HEK293T (cell line): ENCODE results near the gene VWCE.
A peak's percentile ranks its signal among the peaks of the same experiment; 100 is the strongest.

ENCODE experiments used
- CTCF ChIA-PET: fragments of 350-600 bp; formaldehyde crosslinking; extraction: SDS; loops from one replicate; lab custom pipeline; 2021; ENCODE audit warnings: antibody characterized with exemption, inconsistent platforms; lab: Yijun Ruan, JAX
- POLR2A ChIA-PET: fragments of 350-600 bp; formaldehyde crosslinking; extraction: SDS; loops from one replicate; lab custom pipeline; 2020; ENCODE audit warnings: antibody characterized with exemption, inconsistent platforms; lab: Yijun Ruan, JAX
- DNase-seq: peaks from one replicate; pipeline ENCODE4 v3.0.0; 2012; ENCODE audit warnings: mixed read lengths; ENCODE audit errors: extremely low spot score
- ARNT ChIP-seq: fragments of 450-650 bp; IDR thresholded peaks from 2 replicates; pipeline ENCODE4 v1.6.1; 2017; ENCODE audit warnings: mild to moderate bottlenecking
- BHLHE40 ChIP-seq: fragments of 450-650 bp; IDR thresholded peaks from 2 replicates; pipeline ENCODE4 v1.6.1; 2016; ENCODE audit warnings: mild to moderate bottlenecking, moderate library complexity, borderline replicate concordance
- CTBP1 ChIP-seq: fragments of 450-650 bp; IDR thresholded peaks from 2 replicates; pipeline ENCODE4 v1.6.1; 2016; ENCODE audit warnings: borderline replicate concordance
- ELF4 ChIP-seq: fragments of 450-650 bp; IDR thresholded peaks from 2 replicates; pipeline ENCODE4 v1.6.1; 2017; ENCODE audit warnings: antibody characterized with exemption
- FOXA1 ChIP-seq: fragments of 450-650 bp; IDR thresholded peaks from 2 replicates; pipeline ENCODE4 v1.6.1; 2016; ENCODE audit warnings: mild to moderate bottlenecking
- FOXK2 ChIP-seq: fragments of 450-650 bp; IDR thresholded peaks from 2 replicates; pipeline ENCODE4 v1.6.1; 2016; ENCODE audit warnings: mild to moderate bottlenecking
- FOXM1 ChIP-seq: fragments of 450-650 bp; IDR thresholded peaks from 2 replicates; pipeline ENCODE4 v1.6.1; 2017; ENCODE audit warnings: mild to moderate bottlenecking, borderline replicate concordance
- HDGF ChIP-seq: fragments of 450-650 bp; IDR thresholded peaks from 2 replicates; pipeline ENCODE4 v1.6.1; 2017; ENCODE audit warnings: antibody characterized with exemption, borderline replicate concordance
- L3MBTL2 ChIP-seq: fragments of 450-650 bp; conservative IDR thresholded peaks from 2 replicates; pipeline ENCODE4 v1.6.1; 2016; ENCODE audit warnings: mild to moderate bottlenecking
- LEF1 ChIP-seq: fragments of 450-650 bp; IDR thresholded peaks from 2 replicates; pipeline ENCODE4 v1.6.1; 2017; ENCODE audit warnings: mild to moderate bottlenecking, borderline replicate concordance
- NFRKB ChIP-seq: fragments of 450-650 bp; IDR thresholded peaks from 2 replicates; pipeline ENCODE4 v1.6.1; 2016; ENCODE audit warnings: mild to moderate bottlenecking, moderate library complexity
- PKNOX1 ChIP-seq: fragments of 450-650 bp; IDR thresholded peaks from 2 replicates; pipeline ENCODE4 v1.6.1; 2016
- SP1 ChIP-seq: fragments of 450-650 bp; IDR thresholded peaks from 2 replicates; pipeline ENCODE4 v1.6.1; 2017
- SUZ12 ChIP-seq: fragments of 450-650 bp; IDR thresholded peaks from 2 replicates; pipeline ENCODE4 v1.6.1; 2016; ENCODE audit warnings: mild to moderate bottlenecking
- TARDBP ChIP-seq: fragments of 450-650 bp; IDR thresholded peaks from 2 replicates; pipeline ENCODE4 v1.6.1; 2016
- ZNF384 ChIP-seq: fragments of 450-650 bp; IDR thresholded peaks from 2 replicates; pipeline ENCODE4 v1.6.1; 2016

VWCE gene

DNA sequence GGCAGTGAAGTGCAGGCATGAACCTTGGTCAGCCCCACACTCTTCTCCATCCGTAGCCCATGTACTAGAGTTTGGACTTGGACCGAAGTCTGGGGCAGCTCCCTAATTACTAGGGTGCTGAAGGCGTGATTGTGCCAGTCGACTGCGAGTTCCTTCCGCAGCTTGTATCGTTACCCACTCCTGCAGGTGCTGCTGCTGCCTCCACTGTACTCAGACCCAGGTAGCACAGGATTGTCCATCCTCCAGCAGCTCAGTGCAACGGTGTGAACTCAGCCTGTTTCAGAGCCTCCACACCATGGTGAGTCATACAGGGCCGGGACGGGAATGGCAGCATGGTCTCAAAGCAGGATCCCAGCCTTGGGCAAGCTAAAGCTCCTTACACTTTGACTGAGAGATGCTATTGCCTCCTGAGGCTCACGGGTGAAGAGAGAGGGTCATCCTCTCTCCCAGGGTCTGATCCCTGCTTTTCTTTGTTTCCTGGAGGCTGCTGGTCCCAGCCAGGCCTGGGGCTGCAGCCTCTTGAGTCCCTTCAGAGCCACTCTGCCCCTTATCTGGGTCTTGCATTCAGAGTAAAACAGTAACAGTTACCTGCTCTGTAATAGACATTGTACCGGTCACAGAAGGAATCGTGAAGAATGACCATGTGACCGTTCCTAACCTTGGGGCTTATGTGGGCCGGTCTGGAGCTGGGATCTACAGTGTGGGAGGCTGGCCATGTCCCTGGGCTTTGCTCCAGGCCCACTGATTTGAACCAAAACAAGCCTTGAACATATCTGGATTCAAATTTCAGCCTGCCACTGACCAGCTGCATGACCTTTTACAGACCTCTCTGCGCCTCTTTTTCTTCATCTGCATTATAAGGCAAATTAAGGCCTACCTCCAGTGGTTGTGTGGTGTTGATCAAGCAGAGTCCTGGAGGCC lies 39.6 kb upstream of the VWCE start:
- no peak for TF ChIP-seq LEF1
- no peak for TF ChIP-seq SUZ12
- no peak for TF ChIP-seq FOXA1
- TF ChIP-seq FOXK2: no peak
- CTCF ChIA-PET: interaction anchor here (2.0 to 2.2 kb wide), 2 partner anchors 50 to 51 kb away, joined by 27 to 77 read pairs; no protein-coding TSS in a partner anchor
- DNase-seq: no peak
- POLR2A ChIA-PET: interaction anchor here (0.6 to 7.2 kb wide), 12 partner anchors 11 to 422 kb away, joined by 3 to 103 read pairs (median 9); partner anchors contain the start of genes CPSF7, CYB561A3, SDHAF2 and TMEM109

DNA sequence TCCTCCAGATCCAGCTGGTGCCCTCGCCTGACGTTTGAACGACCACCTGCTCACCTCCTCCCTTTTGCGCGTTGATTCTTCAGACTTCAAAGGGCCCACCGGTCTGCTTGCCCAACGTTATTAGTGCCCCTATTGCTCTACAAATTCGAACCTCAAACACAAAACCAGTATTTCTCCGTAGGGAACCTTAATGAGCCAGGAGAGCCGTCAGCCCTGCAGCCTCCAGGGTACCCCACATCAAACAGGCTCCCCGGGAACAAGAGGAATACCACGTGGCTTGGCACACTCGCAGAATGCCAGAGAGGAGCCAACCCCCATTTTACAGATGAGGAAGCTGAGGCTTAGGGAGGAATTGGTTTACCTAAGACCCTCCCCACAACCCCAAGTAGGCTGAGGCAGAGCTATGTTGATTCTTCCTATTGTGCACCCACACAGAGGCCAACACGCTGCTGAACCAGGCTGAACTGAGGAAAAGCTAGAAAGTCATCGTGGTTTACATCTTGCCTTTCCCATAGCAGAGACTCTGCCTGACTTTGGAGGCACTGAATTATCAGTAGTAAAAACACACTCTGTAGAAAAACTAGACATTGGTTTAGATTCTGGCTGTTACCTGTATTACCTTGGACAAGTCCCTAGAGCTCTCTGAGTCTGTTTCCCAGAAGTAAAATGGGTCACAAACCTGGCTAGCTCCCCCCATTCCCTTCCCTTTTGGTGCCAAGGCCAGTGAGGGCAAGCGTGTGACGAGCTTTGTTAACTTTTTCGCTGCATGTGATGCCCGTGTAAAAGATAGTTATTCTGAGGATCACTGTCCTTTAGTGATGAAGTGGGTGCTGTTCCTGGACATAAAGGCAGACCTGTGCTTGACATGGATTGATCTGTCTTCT lies 38.7 kb upstream of the VWCE start:
- ChIA-PET POLR2A (interaction anchor here (0.9 to 7.2 kb wide), 9 partner anchors 12 to 421 kb away, joined by 3 to 103 read pairs (median 9); partner anchors contain the start of genes CPSF7, CYB561A3, SDHAF2 and TMEM109), CTCF (interaction anchor here (0.9 to 2.0 kb wide), 2 partner anchors 28 to 51 kb away, joined by 3 to 27 read pairs; partner anchors contain the start of genes CYB561A3 and TMEM138)
- DNase-seq: no peak
- TF ChIP-seq SUZ12 (no peak), FOXM1 (no peak), SP1 (no peak), PKNOX1 (no peak), BHLHE40 (no peak), L3MBTL2 (peak; percentile 60), HDGF (no peak), CTBP1 (no peak)

- POLR2A ChIA-PET: interaction anchor here (1.0 to 7.2 kb wide), 8 partner anchors 13 to 420 kb away, joined by 6 to 103 read pairs (median 9); partner anchors contain the start of genes CPSF7, CYB561A3, SDHAF2 and TMEM109
- DNase-seq: peak; percentile 97
- no peak for TF ChIP-seq ZNF384
- TF ChIP-seq PKNOX1: no peak
- TF ChIP-seq BHLHE40: no peak
- no peak for TF ChIP-seq NFRKB
- no peak for TF ChIP-seq ARNT
- no peak for TF ChIP-seq FOXK2
- no peak for TF ChIP-seq HDGF
- TF ChIP-seq L3MBTL2: no peak
- no peak for TF ChIP-seq SP1
- no peak for TF ChIP-seq ELF4
- CTCF ChIA-PET: interaction anchor here (0.9 to 2.0 kb wide), 2 partner anchors 29 to 52 kb away, joined by 3 to 27 read pairs; partner anchors contain the start of genes CYB561A3 and TMEM138
Measured at GRCh38 chr11:61332797-61333549, 37.9 kb upstream of the VWCE start, which contains the start of the genes DDB1 and TKFC. DDB1 (minus strand) TSS chr11:61333105; CDS start chr11:61332968, 137 bp downstream. TKFC (plus strand) TSS chr11:61333228; CDS start chr11:61334729, 1,501 bp downstream.

DNA sequence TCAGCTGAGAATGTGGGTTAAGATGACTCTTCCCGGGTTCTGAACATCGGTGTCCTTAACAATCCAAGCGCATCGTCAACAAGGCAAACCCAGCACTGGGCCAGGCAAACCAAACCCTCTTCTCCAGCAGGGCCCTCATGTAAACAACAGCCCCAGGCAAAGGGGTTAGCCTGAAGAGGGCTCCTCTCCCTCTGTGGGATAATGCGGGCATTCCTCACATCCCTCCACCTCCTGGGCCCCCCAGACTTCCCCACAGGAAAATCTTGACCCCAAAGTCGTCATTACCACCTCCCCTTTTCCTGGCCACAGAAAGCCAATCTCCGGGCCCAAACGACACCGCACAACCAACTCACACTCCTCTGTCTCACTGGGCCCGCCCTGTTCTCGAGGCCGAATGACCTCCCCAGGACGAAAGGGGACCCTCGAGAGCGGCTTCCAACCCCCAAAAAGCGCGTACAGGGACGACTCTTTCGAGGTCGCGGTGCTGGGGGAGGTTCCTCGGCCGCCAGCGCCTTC lies 37.2 kb upstream of the VWCE start:
- POLR2A ChIA-PET: interaction anchor here (1.0 to 1.8 kb wide), 4 partner anchors 18 to 97 kb away, joined by 3 to 15 read pairs (median 6); partner anchors contain the start of genes CPSF7, CYB561A3, SDHAF2 and TMEM138
- peak; percentile 50 for DNase-seq
- CTCF ChIA-PET: interaction anchor here (0.6 to 2.2 kb wide), 2 partner anchors 52 to 304 kb away, joined by 3 to 6 read pairs; no protein-coding TSS in a partner anchor
- TF ChIP-seq FOXA1: no peak
- no peak for TF ChIP-seq TARDBP
- TF ChIP-seq CTBP1: no peak
- no peak for TF ChIP-seq HDGF
- TF ChIP-seq ZNF384: no peak
- no peak for TF ChIP-seq NFRKB
- TF ChIP-seq PKNOX1: no peak
- no peak for TF ChIP-seq ELF4
- TF ChIP-seq FOXM1: no peak
- TF ChIP-seq FOXK2: no peak
- TF ChIP-seq LEF1: no peak
- TF ChIP-seq ARNT: no peak
- no peak for TF ChIP-seq L3MBTL2
- TF ChIP-seq BHLHE40: no peak
